HL-60/S4 treated with retinoic acid at 250 ng/mL for 4 days and 3 days (cell line): Measurements from ENCODE around the gene LEFTY2.
"Not testable (repeated sequence)": the region's sequence is repeated elsewhere in the genome, so short reads cannot be mapped to it uniquely, and the experiment has no call there.

ENCODE experiments used
- in situ Hi-C: fragments of 300-500 bp; cut with MboI; formaldehyde crosslinking; loops from 2 replicates; pipeline ENCODE4 v1.7.0; 2022; ENCODE audit warnings: low sequenced_read_pairs

LEFTY2 gene

GRCh38 chr1:225941187-225941941 is at the start of gene LEFTY2:
Gene LEFTY2, minus strand, starts transcription at chr1:225941220. Its CDS starts 80 bp downstream, at chr1:225941140.
- in situ Hi-C loops: no loop called here

GRCh38 chr1:225987491-225988316 is 46.7 kb upstream of the LEFTY2 start:
- in situ Hi-C loops: no loop called here

GRCh38 chr1:225981714-225982113 is 40.7 kb upstream of the LEFTY2 start:
- in situ Hi-C loops: no loop called here

GRCh38 chr1:225980005-225980836 is 39.2 kb upstream of the LEFTY2 start:
- in situ Hi-C loops: no loop called here

GRCh38 chr1:225979421-225979820 is 38.4 kb upstream of the LEFTY2 start:
- in situ Hi-C loops: loop anchor here (5.0 kb wide), 1 partner anchor 507 kb away; no protein-coding TSS in a partner anchor

- in situ Hi-C loops: loop anchor here (5.0 kb wide), 1 partner anchor 506 kb away; no protein-coding TSS in a partner anchor
Observed at GRCh38 chr1:225977937-225978748, 37.1 kb upstream of the LEFTY2 start.

- in situ Hi-C loops: loop anchor here (5.0 kb wide), 1 partner anchor 503 kb away; no protein-coding TSS in a partner anchor
Observed at GRCh38 chr1:225975146-225975545, 34.1 kb upstream of the LEFTY2 start.

GRCh38 chr1:225974454-225974853 is 33.4 kb upstream of the LEFTY2 start:
- in situ Hi-C loops: no loop called here

- in situ Hi-C loops: no loop called here
Observed at GRCh38 chr1:225973158-225973557, 32.1 kb upstream of the LEFTY2 start.

- in situ Hi-C loops: no loop called here
Observed at GRCh38 chr1:225972344-225973152, 31.5 kb upstream of the LEFTY2 start.

GRCh38 chr1:225970592-225971157 is 29.7 kb upstream of the LEFTY2 start:
- in situ Hi-C loops: not testable (repeated sequence)

GRCh38 chr1:225969751-225970150 is 28.7 kb upstream of the LEFTY2 start:
- in situ Hi-C loops: not testable (repeated sequence)

GRCh38 chr1:225965231-225965630 is 24.2 kb upstream of the LEFTY2 start:
- in situ Hi-C loops: no loop called here

- in situ Hi-C loops: no loop called here
Observed at GRCh38 chr1:225963735-225964530, 22.9 kb upstream of the LEFTY2 start.

- in situ Hi-C loops: no loop called here
Observed at GRCh38 chr1:225962440-225962975, 21.5 kb upstream of the LEFTY2 start.

- in situ Hi-C loops: no loop called here
Observed at GRCh38 chr1:225961659-225962439, 20.8 kb upstream of the LEFTY2 start.

- in situ Hi-C loops: no loop called here
Observed at GRCh38 chr1:225958041-225958440, 17.0 kb upstream of the LEFTY2 start.
